HepG2 (cell line): Measurements from ENCODE around the gene RNLS. TPM values are rescaled to one million over a fixed set of nuclear protein-coding genes. Genes with fewer than 3 reads are reported as not detected.

Experiments
- ATAC-seq: fragments of 200-7000 bp; cut with Tn5 transposase; 3 replicates; pipeline ENCODE4 v1.9.1; 2020; ENCODE audit warnings: mild to moderate bottlenecking, moderate library complexity
- BruUV-seq: library from RNA; stranded (reverse); fragments of 400-500 nt; replicated peaks from 2 replicates; lab custom pipeline; 2021; lab: Mats Ljungman, UMichigan
- CTCF ChIA-PET: fragments of 300-600 bp; formaldehyde crosslinking; extraction: SDS; loops from one replicate; lab custom pipeline; 2021; ENCODE audit warnings: low total read pairs, inconsistent platforms, low intra/inter-chr PET ratio; lab: Yijun Ruan, JAX
- POLR2A ChIA-PET: fragments of 350-600 bp; sonication (Branson Sonifier 250); formaldehyde crosslinking; loops from one replicate; lab custom pipeline; 2020; ENCODE audit warnings: antibody characterized with exemption, inconsistent platforms; lab: Yijun Ruan, JAX
- DNase-seq: peaks from one replicate; pipeline ENCODE4 v3.0.0-alpha.2; 2015; ENCODE audit warnings: low spot score
- FAIRE-seq: peaks from 3 replicates; lab custom pipeline; 2011; peaks lifted over from hg19 to GRCh38; lab: Jason Lieb, UNC
- H2AFZ ChIP-seq: one replicate; pipeline ENCODE4 v1.6.1; 2011; ENCODE audit warnings: low read length, inconsistent platforms
- H3K27ac ChIP-seq: fragments of 300-600 bp; 3 replicates; pipeline ENCODE4 v1.8.0; 2011; ENCODE audit warnings: mixed run types, mild to moderate bottlenecking, mixed read lengths, low read length, inconsistent platforms; ENCODE audit not compliant: insufficient read depth; ENCODE audit errors: extremely low read length
- H3K27me3 ChIP-seq, 2 experiments: fragments of 200-600 bp in 1 of 2; 2 replicates in 1 of 2; 3 replicates in 1 of 2; pipeline versions ENCODE4 v1.6.0 to v1.8.0; 2011; ENCODE audit warnings: low read length in 2 of 2, mild to moderate bottlenecking in 2 of 2, moderate library complexity in 2 of 2, inconsistent platforms in 1 of 2; ENCODE audit not compliant: insufficient read depth in 2 of 2, control insufficient read depth in 1 of 2
- H3K36me3 ChIP-seq, 2 experiments: fragments of 200-600 bp in 1 of 2; replicated peaks in 1 of 2; 2 replicates in 1 of 2; 3 replicates in 1 of 2; pipeline versions ENCODE4 v1.5.1 to v1.8.0; 2011; ENCODE audit warnings: low read length in 2 of 2, inconsistent platforms in 1 of 2; ENCODE audit not compliant: insufficient read depth in 2 of 2, control insufficient read depth in 1 of 2
- H3K4me1 ChIP-seq: 2 replicates; pipeline ENCODE4 v1.5.1; 2012; ENCODE audit warnings: low read length, inconsistent platforms; ENCODE audit not compliant: insufficient read depth
- H3K4me2 ChIP-seq: 2 replicates; pipeline ENCODE4 v1.6.0; 2011; ENCODE audit warnings: low read depth, low read length, inconsistent platforms
- H3K4me3 ChIP-seq, 3 experiments: fragments of 200-600 bp in 1 of 3; sonication (generic), shearing (Covaris generic) in 1 of 3; replicated peaks in 1 of 3; 2 replicates each; pipeline ENCODE4 v1.5.1; 2011 to 2016; ENCODE audit warnings: low read length in 3 of 3, inconsistent platforms in 2 of 3, low read depth in 2 of 3, mild to moderate bottlenecking in 2 of 3, control low read depth in 1 of 3, mixed read lengths in 1 of 3; ENCODE audit not compliant: insufficient read depth in 1 of 3
- H3K79me2 ChIP-seq: one replicate; pipeline ENCODE4 v1.6.1; 2011; ENCODE audit warnings: low read length, inconsistent platforms; ENCODE audit not compliant: insufficient read depth
- H3K9ac ChIP-seq: 2 replicates; pipeline ENCODE4 v1.6.0; 2011; ENCODE audit warnings: mild to moderate bottlenecking, low read depth, low read length, inconsistent platforms; ENCODE audit not compliant: insufficient read depth
- H3K9me3 ChIP-seq: 2 replicates; pipeline ENCODE4 v1.5.1; 2012; ENCODE audit warnings: mild to moderate bottlenecking, low read length
- H4K20me1 ChIP-seq: 2 replicates; pipeline ENCODE4 v1.6.0; 2011; ENCODE audit warnings: inconsistent platforms, mild to moderate bottlenecking, low read length, moderate library complexity; ENCODE audit not compliant: insufficient read depth
- ATF4 ChIP-seq, 2 experiments: fragments of 450-650 bp in 1 of 2; sonication (generic) in 1 of 2; formaldehyde crosslinking; IDR thresholded peaks; 2 replicates each; pipeline versions ENCODE4 v1.5.0 to v1.8.0; 2020 to 2022; ENCODE audit warnings: mild to moderate bottlenecking in 1 of 2, missing genetic modification reagents in 1 of 2
- BHLHE40 ChIP-seq: IDR thresholded peaks from 2 replicates; pipeline ENCODE4 v1.6.1; 2011; ENCODE audit warnings: low read length, improper control_type of control experiment
- GATAD1 ChIP-seq: IDR thresholded peaks from 2 replicates; pipeline ENCODE4 v1.6.1; 2016; ENCODE audit warnings: missing genetic modification reagents, missing compliant biosample characterization
- MAFF ChIP-seq: IDR thresholded peaks from 2 replicates; pipeline ENCODE4 v1.6.1; 2011; ENCODE audit warnings: low read depth, low read length, improper control_type of control experiment
- NFE2 ChIP-seq: sonication (generic); formaldehyde crosslinking; IDR thresholded peaks from 2 replicates; pipeline ENCODE4 v1.4.0; 2020; ENCODE audit warnings: missing genetic modification reagents
- NR2F6 ChIP-seq, 2 experiments: IDR thresholded peaks; 2 replicates each; pipeline ENCODE4 v1.6.1; 2016; ENCODE audit warnings: antibody characterized with exemption in 1 of 2, mild to moderate bottlenecking in 1 of 2
- SMARCE1 ChIP-seq: fragments of 450-650 bp; IDR thresholded peaks from 2 replicates; pipeline ENCODE4 v1.6.1; 2017; ENCODE audit warnings: borderline replicate concordance
- SRSF4 ChIP-seq: fragments of 200-400 bp; formaldehyde crosslinking; IDR thresholded peaks from one replicate; pipeline ENCODE4 v1.6.1; 2018; ENCODE audit warnings: mild to moderate bottlenecking, low read depth, low read length, moderate library complexity; ENCODE audit not compliant: poor library complexity, severe bottlenecking
- TBX3 ChIP-seq: fragments of 450-650 bp; IDR thresholded peaks from 2 replicates; pipeline ENCODE4 v1.6.1; 2017; ENCODE audit warnings: antibody characterized with exemption, mild to moderate bottlenecking, inconsistent platforms, borderline replicate concordance
- TERF1 ChIP-seq: sonication (generic); formaldehyde crosslinking; IDR thresholded peaks from 2 replicates; pipeline ENCODE4 v1.8.0; 2022; ENCODE audit warnings: mild to moderate bottlenecking, missing genetic modification reagents, moderate library complexity
- TFDP2 ChIP-seq: sonication (generic); formaldehyde crosslinking; IDR thresholded peaks from 2 replicates; pipeline ENCODE4 v1.4.0; 2020; ENCODE audit warnings: missing genetic modification reagents
- TMF1 ChIP-seq: sonication (generic); formaldehyde crosslinking; IDR thresholded peaks from 2 replicates; pipeline ENCODE4 v1.8.1; 2022; ENCODE audit warnings: low read depth, missing genetic modification reagents
- ZNF232 ChIP-seq: sonication (generic); formaldehyde crosslinking; IDR thresholded peaks from 2 replicates; pipeline ENCODE4 v1.4.0; 2020; ENCODE audit warnings: missing genetic modification reagents, borderline replicate concordance
- ZNF253 ChIP-seq: sonication (generic); formaldehyde crosslinking; IDR thresholded peaks from 2 replicates; pipeline ENCODE4 v1.8.0; 2022; ENCODE audit warnings: mild to moderate bottlenecking, missing genetic modification reagents, borderline replicate concordance
- ZNF577 ChIP-seq: sonication (generic); formaldehyde crosslinking; IDR thresholded peaks from 2 replicates; pipeline ENCODE4 v1.4.0; 2020; ENCODE audit warnings: mild to moderate bottlenecking, low read depth, missing genetic modification reagents, borderline replicate concordance
- ZNF737 ChIP-seq: sonication (generic); formaldehyde crosslinking; IDR thresholded peaks from 2 replicates; pipeline ENCODE4 v1.5.0; 2020; ENCODE audit warnings: missing genetic modification reagents, mild to moderate bottlenecking, borderline replicate concordance
- ZNF766 ChIP-seq: sonication (generic); formaldehyde crosslinking; IDR thresholded peaks from 2 replicates; pipeline ENCODE4 v1.5.0; 2020; ENCODE audit warnings: missing genetic modification reagents, borderline replicate concordance
- ZNF850 ChIP-seq: sonication (generic); formaldehyde crosslinking; conservative IDR thresholded peaks from 2 replicates; pipeline ENCODE4 v1.9.0; 2021; ENCODE audit warnings: mild to moderate bottlenecking, missing genetic modification reagents
- ZNF883 ChIP-seq: sonication (generic); formaldehyde crosslinking; IDR thresholded peaks from 2 replicates; pipeline ENCODE4 v1.5.1; 2020; ENCODE audit warnings: mild to moderate bottlenecking, missing genetic modification reagents; ENCODE audit errors: not compliant biosample characterization
- WGBS: methylation state at CpG from one replicate; pipeline ENCODE4 v1.1.6; 2017; ENCODE audit warnings: low lambda C conversion rate; 5-methylcytosine and 5-hydroxymethylcytosine counted together
- in situ Hi-C: cut with HindIII; loops from 2 replicates; pipeline ENCODE4 v1.10.0; 2017; ENCODE audit warnings: low pct_unique_long_range_greater_than_20kb; ENCODE audit not compliant: extremely low pct_ligation_motif_present
- intact Hi-C: fragments of 100-400 bp; cut with micrococcal nuclease; formaldehyde crosslinking; loops from one replicate; pipeline ENCODE4 v1.10.0; 2022; ENCODE audit not compliant: unreplicated experiment
- polyA plus RNA-seq, 8 experiments: library from polyadenylated mRNA; depleted of rRNA in 3 of 8; stranded (reverse) in 7 of 8; unstranded in 1 of 8; fragments of >200 nt; fragmentation: Illumina TruSeq in 4 of 8; extraction: Trizol in 4 of 8; gene quantifications; 2 replicates each; pipeline versions ENCODE4 v1.2.1 to v1.2.3, GENCODE V29; 2011 to 2016; ENCODE audit warnings: low read depth in 4 of 8, missing spikeins in 1 of 8, mixed read lengths in 1 of 8; ENCODE audit not compliant: insufficient read depth in 1 of 8
- total RNA-seq, 5 experiments: library from RNA; depleted of rRNA; stranded (reverse); fragments of >200 nt; fragmentation: Illumina TruSeq; extraction: Trizol; gene quantifications; 2 replicates each; pipeline ENCODE4 v1.2.3, GENCODE V29; 2016; ENCODE audit warnings: low read depth in 1 of 5

RNLS gene
- total and polyA plus RNA-seq, 2 of the 13 experiments (the other 11 are each of a cell fraction or from before 2014, with no cell fraction given) = not detected

- no peak for TF ChIP-seq ZNF577 (CRISPR knock-in tag)
- TF ChIP-seq TBX3 = no peak
- TF ChIP-seq BHLHE40 = no peak
- no peak for TF ChIP-seq ATF4 (CRISPR knock-in tag; IDR thresholded peaks at IDR 0.05)
- TF ChIP-seq SMARCE1 = no peak
- no peak for TF ChIP-seq ZNF737 (CRISPR knock-in tag)
- TF ChIP-seq ZNF883 (CRISPR knock-in tag) = no peak
- TF ChIP-seq TMF1 = no peak
- TF ChIP-seq NFE2 = no peak
These were observed 83.3 kb downstream of the RNLS start (continued) for GRCh38 chr10:88499569-88500470.

GRCh38 chr10:88497913-88498312 is 85.2 kb downstream of the RNLS start:
- CTCF ChIA-PET = no interaction called here
- no peak for TF ChIP-seq ZNF850 (CRISPR knock-in tag)
- no peak for TF ChIP-seq TERF1 (CRISPR knock-in tag)
- no peak for TF ChIP-seq ZNF253
- TF ChIP-seq NR2F6 (IDR thresholded peaks at IDR 0.05) = no peak
- no peak for TF ChIP-seq NR2F6 (CRISPR knock-in tag; IDR thresholded peaks at IDR 0.05)
- TF ChIP-seq SRSF4 = no peak
- TF ChIP-seq MAFF = no peak
- TF ChIP-seq ZNF766 (CRISPR knock-in tag) = no peak
- TF ChIP-seq ZNF232 (CRISPR knock-in tag) = no peak
- no peak for TF ChIP-seq TFDP2 (CRISPR knock-in tag)
- TF ChIP-seq GATAD1 (CRISPR knock-in tag) = no peak

More at GRCh38 chr10:88497913-88498312, 85.2 kb downstream of the RNLS start:
- no peak for ATAC-seq
- 0% methylated on average over 1 of the region's 1 CpG for WGBS
- DNase-seq = no peak
- no peak for FAIRE-seq
- in situ Hi-C loops = no loop called here
- intact Hi-C loops = no loop called here
- POLR2A ChIA-PET = no interaction called here
- Histone ChIP-seq H3K4me2 (no peak overlapping the region), H3K27me3 (no peaks in the 10 kb centered on the region), H3K9ac (no peak overlapping the region), H3K36me3 (no peaks in the 10 kb centered on the region), H3K9me3 (no peaks in the 10 kb centered on the region), H4K20me1 (no peaks in the 10 kb centered on the region), H3K27ac (no peak overlapping the region), H3K79me2 (no peaks in the 10 kb centered on the region), H2AFZ (no peak overlapping the region), H3K4me3 (no peak overlapping the region), H3K4me1 (no peaks in the 10 kb centered on the region)
- no TSS peak for BruUV-seq
